ENCODE results near the gene ONECUT1.

GRCh38 chr15:52808996-52809395 is 18.9 kb upstream of the ONECUT1 start:
- TF ChIP-seq FOXJ3 (CRISPR knock-in tag; IDR thresholded peaks at IDR 0.05; ENCODE audit: borderline replicate concordance), result no peak
- TF ChIP-seq ZNF396 (CRISPR knock-in tag; IDR thresholded peaks at IDR 0.05; ENCODE audit: borderline replicate concordance), result no peak
- TF ChIP-seq, protein P1, sequence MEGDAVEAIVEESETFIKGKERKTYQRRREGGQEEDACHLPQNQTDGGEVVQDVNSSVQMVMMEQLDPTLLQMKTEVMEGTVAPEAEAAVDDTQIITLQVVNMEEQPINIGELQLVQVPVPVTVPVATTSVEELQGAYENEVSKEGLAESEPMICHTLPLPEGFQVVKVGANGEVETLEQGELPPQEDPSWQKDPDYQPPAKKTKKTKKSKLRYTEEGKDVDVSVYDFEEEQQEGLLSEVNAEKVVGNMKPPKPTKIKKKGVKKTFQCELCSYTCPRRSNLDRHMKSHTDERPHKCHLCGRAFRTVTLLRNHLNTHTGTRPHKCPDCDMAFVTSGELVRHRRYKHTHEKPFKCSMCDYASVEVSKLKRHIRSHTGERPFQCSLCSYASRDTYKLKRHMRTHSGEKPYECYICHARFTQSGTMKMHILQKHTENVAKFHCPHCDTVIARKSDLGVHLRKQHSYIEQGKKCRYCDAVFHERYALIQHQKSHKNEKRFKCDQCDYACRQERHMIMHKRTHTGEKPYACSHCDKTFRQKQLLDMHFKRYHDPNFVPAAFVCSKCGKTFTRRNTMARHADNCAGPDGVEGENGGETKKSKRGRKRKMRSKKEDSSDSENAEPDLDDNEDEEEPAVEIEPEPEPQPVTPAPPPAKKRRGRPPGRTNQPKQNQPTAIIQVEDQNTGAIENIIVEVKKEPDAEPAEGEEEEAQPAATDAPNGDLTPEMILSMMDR (IDR thresholded peaks at IDR 0.05), result no peak
- no peak for TF ChIP-seq ZBTB21 (CRISPR knock-in tag; IDR thresholded peaks at IDR 0.05; ENCODE audit: borderline replicate concordance)
- TF ChIP-seq FOXP1 (CRISPR knock-in tag; IDR thresholded peaks at IDR 0.05; ENCODE audit: borderline replicate concordance), result no peak
- TF ChIP-seq, protein P2, sequence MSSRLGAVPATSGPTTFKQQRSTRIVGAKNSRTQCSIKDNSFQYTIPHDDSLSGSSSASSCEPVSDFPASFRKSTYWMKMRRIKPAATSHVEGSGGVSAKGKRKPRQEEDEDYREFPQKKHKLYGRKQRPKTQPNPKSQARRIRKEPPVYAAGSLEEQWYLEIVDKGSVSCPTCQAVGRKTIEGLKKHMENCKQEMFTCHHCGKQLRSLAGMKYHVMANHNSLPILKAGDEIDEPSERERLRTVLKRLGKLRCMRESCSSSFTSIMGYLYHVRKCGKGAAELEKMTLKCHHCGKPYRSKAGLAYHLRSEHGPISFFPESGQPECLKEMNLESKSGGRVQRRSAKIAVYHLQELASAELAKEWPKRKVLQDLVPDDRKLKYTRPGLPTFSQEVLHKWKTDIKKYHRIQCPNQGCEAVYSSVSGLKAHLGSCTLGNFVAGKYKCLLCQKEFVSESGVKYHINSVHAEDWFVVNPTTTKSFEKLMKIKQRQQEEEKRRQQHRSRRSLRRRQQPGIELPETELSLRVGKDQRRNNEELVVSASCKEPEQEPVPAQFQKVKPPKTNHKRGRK (CRISPR knock-in tag; IDR thresholded peaks at IDR 0.05; ENCODE audit: borderline replicate concordance), result no peak
- TF ChIP-seq, protein P3, sequence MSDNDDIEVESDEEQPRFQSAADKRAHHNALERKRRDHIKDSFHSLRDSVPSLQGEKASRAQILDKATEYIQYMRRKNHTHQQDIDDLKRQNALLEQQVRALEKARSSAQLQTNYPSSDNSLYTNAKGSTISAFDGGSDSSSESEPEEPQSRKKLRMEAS (CRISPR knock-in tag; IDR thresholded peaks at IDR 0.05), result no peak
- TF ChIP-seq, protein P4, sequence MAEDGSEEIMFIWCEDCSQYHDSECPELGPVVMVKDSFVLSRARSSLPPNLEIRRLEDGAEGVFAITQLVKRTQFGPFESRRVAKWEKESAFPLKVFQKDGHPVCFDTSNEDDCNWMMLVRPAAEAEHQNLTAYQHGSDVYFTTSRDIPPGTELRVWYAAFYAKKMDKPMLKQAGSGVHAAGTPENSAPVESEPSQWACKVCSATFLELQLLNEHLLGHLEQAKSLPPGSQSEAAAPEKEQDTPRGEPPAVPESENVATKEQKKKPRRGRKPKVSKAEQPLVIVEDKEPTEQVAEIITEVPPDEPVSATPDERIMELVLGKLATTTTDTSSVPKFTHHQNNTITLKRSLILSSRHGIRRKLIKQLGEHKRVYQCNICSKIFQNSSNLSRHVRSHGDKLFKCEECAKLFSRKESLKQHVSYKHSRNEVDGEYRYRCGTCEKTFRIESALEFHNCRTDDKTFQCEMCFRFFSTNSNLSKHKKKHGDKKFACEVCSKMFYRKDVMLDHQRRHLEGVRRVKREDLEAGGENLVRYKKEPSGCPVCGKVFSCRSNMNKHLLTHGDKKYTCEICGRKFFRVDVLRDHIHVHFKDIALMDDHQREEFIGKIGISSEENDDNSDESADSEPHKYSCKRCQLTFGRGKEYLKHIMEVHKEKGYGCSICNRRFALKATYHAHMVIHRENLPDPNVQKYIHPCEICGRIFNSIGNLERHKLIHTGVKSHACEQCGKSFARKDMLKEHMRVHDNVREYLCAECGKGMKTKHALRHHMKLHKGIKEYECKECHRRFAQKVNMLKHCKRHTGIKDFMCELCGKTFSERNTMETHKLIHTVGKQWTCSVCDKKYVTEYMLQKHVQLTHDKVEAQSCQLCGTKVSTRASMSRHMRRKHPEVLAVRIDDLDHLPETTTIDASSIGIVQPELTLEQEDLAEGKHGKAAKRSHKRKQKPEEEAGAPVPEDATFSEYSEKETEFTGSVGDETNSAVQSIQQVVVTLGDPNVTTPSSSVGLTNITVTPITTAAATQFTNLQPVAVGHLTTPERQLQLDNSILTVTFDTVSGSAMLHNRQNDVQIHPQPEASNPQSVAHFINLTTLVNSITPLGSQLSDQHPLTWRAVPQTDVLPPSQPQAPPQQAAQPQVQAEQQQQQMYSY (CRISPR knock-in tag; IDR thresholded peaks at IDR 0.05), result no peak
- TF ChIP-seq ATF2 (CRISPR knock-in tag; IDR thresholded peaks at IDR 0.05; ENCODE audit: borderline replicate concordance, low read depth), result no peak
